Measurements from ENCODE around the gene KCNG4. TPM values are rescaled to one million over a fixed set of nuclear protein-coding genes. Genes with fewer than 3 reads are reported as not detected.

The KCNG4 gene
- total and polyA plus RNA-seq, 9 donors = not detected

DNA sequence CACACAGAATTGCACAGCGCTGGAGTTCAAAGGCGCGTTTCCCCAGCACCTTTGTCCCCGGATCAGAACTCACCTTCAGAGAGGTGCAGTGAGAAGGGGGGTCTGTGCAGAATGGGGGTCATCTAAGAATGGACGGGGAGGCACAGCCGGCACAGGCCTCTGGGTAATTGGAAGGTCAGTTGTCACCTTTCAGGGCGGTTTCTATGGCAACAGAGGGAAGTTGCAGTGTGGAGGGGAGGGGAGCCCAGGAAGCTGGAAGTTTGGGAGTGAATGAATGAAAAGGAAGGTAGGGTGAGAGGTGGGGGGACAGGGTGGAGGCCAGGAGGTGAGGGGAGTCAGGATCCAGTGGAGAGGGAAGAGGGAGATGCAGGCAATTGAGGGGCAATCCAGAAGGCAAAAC, 12.4 kb upstream of the KCNG4 start:
- no peak overlapping the region for H3K27ac ChIP-seq
- DNase-seq = no peak
- no peak overlapping the region for H3K4me3 ChIP-seq
- H3K9me3 ChIP-seq = no peaks in the 10 kb centered on the region
- no peaks in the 10 kb centered on the region for H3K4me1 ChIP-seq (ENCODE audit: insufficient read depth)
- TF ChIP-seq, protein P1, sequence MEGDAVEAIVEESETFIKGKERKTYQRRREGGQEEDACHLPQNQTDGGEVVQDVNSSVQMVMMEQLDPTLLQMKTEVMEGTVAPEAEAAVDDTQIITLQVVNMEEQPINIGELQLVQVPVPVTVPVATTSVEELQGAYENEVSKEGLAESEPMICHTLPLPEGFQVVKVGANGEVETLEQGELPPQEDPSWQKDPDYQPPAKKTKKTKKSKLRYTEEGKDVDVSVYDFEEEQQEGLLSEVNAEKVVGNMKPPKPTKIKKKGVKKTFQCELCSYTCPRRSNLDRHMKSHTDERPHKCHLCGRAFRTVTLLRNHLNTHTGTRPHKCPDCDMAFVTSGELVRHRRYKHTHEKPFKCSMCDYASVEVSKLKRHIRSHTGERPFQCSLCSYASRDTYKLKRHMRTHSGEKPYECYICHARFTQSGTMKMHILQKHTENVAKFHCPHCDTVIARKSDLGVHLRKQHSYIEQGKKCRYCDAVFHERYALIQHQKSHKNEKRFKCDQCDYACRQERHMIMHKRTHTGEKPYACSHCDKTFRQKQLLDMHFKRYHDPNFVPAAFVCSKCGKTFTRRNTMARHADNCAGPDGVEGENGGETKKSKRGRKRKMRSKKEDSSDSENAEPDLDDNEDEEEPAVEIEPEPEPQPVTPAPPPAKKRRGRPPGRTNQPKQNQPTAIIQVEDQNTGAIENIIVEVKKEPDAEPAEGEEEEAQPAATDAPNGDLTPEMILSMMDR (IDR thresholded peaks at IDR 0.05) = no peak
- TF ChIP-seq POLR2A (IDR thresholded peaks at IDR 0.05) = no peak
- TF ChIP-seq EP300 (IDR thresholded peaks at IDR 0.05) = no peak
- WGBS, 3 donors = 70 to 76% (median 73%) methylated on average over 7 of the region's 7 CpGs
- H3K36me3 ChIP-seq = no peaks in the 10 kb centered on the region
- H3K27me3 ChIP-seq = no peaks in the 10 kb centered on the region
- intact Hi-C loops (cut with DNase I) = no loop called here

DNA sequence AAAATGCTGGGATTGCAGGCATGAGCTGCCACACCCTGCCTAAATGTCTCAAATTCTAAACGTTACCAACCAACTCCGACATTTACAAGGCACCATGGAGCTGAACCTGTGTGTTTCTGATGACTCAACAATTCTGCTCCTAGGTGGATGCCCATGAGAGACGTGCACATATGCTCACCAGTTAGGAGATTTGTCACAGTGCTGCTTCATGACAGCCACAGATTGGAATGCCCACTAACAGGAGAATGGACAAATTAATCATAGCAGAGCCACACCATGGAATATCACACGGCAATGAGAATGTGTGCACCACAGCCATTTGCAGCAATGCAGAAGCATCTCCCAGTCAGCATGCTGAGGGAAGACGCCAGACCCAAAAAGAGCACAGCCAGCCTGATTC, 8.0 kb upstream of the KCNG4 start:
- no peaks in the 10 kb centered on the region for H3K27me3 ChIP-seq
- DNase-seq = no peak
- intact Hi-C loops (cut with DNase I) = no loop called here
- no peaks in the 10 kb centered on the region for H3K4me1 ChIP-seq (ENCODE audit: insufficient read depth)
- no peak overlapping the region for H3K27ac ChIP-seq
- H3K4me3 ChIP-seq = no peak overlapping the region
- no peaks in the 10 kb centered on the region for H3K9me3 ChIP-seq
- no peaks in the 10 kb centered on the region for H3K36me3 ChIP-seq
- 82 to 91% (median 87%) methylated on average over 5 of the region's 5 CpGs for WGBS, 3 donors
- TF ChIP-seq, protein P1 (IDR thresholded peaks at IDR 0.05) = no peak

DNA sequence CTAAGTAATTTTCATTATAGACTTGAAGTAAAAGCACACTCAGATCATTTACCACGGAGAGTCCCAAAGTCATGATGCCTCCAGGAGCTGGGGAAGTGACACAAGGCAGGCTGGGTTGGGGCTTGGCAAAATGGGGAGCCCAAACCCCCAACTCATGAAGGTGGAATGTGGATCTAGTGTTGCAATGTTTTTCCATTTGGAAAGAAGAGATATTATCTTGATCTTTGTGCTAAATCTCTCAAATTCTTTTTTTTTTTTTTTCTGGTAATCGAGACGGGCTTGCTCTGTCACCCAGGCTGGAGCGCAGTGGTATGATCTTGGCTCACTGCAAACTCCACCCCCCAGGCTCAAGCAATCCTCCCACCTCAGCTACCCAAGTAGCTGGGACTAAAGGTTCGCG, 7.5 kb upstream of the KCNG4 start:
- DNase-seq = no peak
- no peaks in the 10 kb centered on the region for H3K36me3 ChIP-seq
- intact Hi-C loops (cut with DNase I) = no loop called here
- H3K27me3 ChIP-seq = no peaks in the 10 kb centered on the region
- H3K4me1 ChIP-seq (ENCODE audit: insufficient read depth) = no peaks in the 10 kb centered on the region
- H3K4me3 ChIP-seq = no peak overlapping the region
- WGBS, 3 donors = 87 to 89% (median 88%) methylated on average over 6 of the region's 6 CpGs
- H3K9me3 ChIP-seq = no peaks in the 10 kb centered on the region
- H3K27ac ChIP-seq = no peak overlapping the region
- TF ChIP-seq EP300 (IDR thresholded peaks at IDR 0.05) (no peak), POLR2A (IDR thresholded peaks at IDR 0.05) (no peak)
- TF ChIP-seq, protein P1 (IDR thresholded peaks at IDR 0.05) = no peak

DNA sequence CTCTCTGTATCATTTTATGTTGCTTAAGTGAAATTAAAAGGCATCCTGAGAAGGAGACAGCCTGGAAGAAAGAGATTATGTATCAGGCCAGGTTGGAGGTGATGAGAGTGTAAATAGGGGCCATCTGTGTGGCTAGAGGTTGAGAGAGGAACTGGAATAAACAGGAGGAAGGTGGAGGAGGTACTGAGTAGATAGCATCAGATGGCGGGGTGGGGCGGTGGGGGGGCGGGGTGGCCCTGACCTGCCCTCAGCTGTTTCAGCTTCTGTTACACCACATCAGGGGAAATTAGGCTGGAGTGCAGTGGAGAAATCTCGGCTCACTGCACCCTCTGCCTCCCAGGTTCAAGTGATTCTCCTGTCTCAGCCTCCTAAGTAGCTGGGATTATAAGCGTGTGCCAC, 6.9 kb upstream of the KCNG4 start:
- Histone ChIP-seq H3K4me1 (ENCODE audit: insufficient read depth) (no peaks in the 10 kb centered on the region), H3K27ac (no peak overlapping the region), H3K27me3 (no peaks in the 10 kb centered on the region), H3K9me3 (no peaks in the 10 kb centered on the region), H3K4me3 (no peak overlapping the region), H3K36me3 (no peaks in the 10 kb centered on the region)
- WGBS, 3 donors = 51 to 70% (median 54%) methylated on average over 5 of the region's 5 CpGs
- intact Hi-C loops (cut with DNase I) = no loop called here
- DNase-seq = no peak
- TF ChIP-seq, protein P1 (IDR thresholded peaks at IDR 0.05) = no peak

Measured in ovary (tissue), 9 donors.